Spleen (tissue), 11 donors: Measurements from ENCODE around the gene PURB. TPM values are rescaled to one million over a fixed set of nuclear protein-coding genes. Genes with fewer than 3 reads are reported as not detected.
"Not testable (repeated sequence)": the region's sequence is repeated elsewhere in the genome, so short reads cannot be mapped to it uniquely, and the experiment has no call there.

Source experiments
- DNase-seq: peaks from one replicate; pipeline ENCODE4 v3.0.0-alpha.2; 2020
- H3K27ac ChIP-seq, 8 donors: fragments of 200-600 bp; sonication (generic) in 7 of 8; 1 replicate in 4 of 8; 2 replicates in 4 of 8; pipeline versions ENCODE4 v1.5.0 to v1.8.0; 2016 to 2021; ENCODE audit warnings: inconsistent platforms in 4 of 8, mild to moderate bottlenecking in 4 of 8, moderate library complexity in 1 of 8
- H3K27me3 ChIP-seq, 7 donors: fragments of 200-600 bp; sonication (generic) in 6 of 7; replicated peaks in 1 of 7; 1 replicate in 4 of 7; 2 replicates in 3 of 7; pipeline versions ENCODE4 v1.5.0 to v1.8.0; 2016 to 2021; ENCODE audit warnings: inconsistent platforms in 3 of 7, mild to moderate bottlenecking in 1 of 7
- H3K36me3 ChIP-seq, 6 donors: fragments of 200-600 bp; sonication (generic) in 5 of 6; 1 replicate in 4 of 6; 2 replicates in 2 of 6; pipeline versions ENCODE4 v1.5.0 to v1.8.0; 2016 to 2021; ENCODE audit warnings: inconsistent platforms in 2 of 6
- H3K4me1 ChIP-seq, 6 donors: fragments of 200-600 bp; sonication (generic) in 5 of 6; 1 replicate in 3 of 6; 2 replicates in 3 of 6; pipeline versions ENCODE4 v1.5.0 to v1.8.0; 2016 to 2021; ENCODE audit warnings: inconsistent platforms in 3 of 6
- H3K4me3 ChIP-seq, 8 donors: fragments of 200-600 bp; sonication (generic) in 7 of 8; 1 replicate in 4 of 8; 2 replicates in 4 of 8; pipeline versions ENCODE4 v1.5.0 to v1.8.0; 2016 to 2021; ENCODE audit warnings: inconsistent platforms in 4 of 8, mild to moderate bottlenecking in 4 of 8, moderate library complexity in 2 of 8
- H3K9me3 ChIP-seq, 8 donors: fragments of 200-600 bp; sonication (generic) in 7 of 8; 1 replicate in 4 of 8; 2 replicates in 4 of 8; pipeline versions ENCODE4 v1.5.0 to v1.8.0; 2016 to 2021; ENCODE audit warnings: inconsistent platforms in 4 of 8
- CTCF ChIP-seq, 11 experiments: fragments of 200-600 bp in 7 of 11; fragments of 450-650 bp in 4 of 11; sonication (generic) in 4 of 11; IDR thresholded peaks in 8 of 11; conservative IDR thresholded peaks in 3 of 11; 1 replicate in 7 of 11; 2 replicates in 4 of 11; pipeline versions ENCODE4 v1.4.0 to v1.8.0; 2016 to 2021; ENCODE audit warnings: antibody characterized with exemption in 11 of 11, inconsistent platforms in 4 of 11, mild to moderate bottlenecking in 1 of 11
- POLR2A ChIP-seq, 3 donors: fragments of 450-650 bp; IDR thresholded peaks; one replicate each; pipeline ENCODE4 v1.5.1; 2017; ENCODE audit warnings: antibody characterized with exemption in 3 of 3, mild to moderate bottlenecking in 1 of 3
- POLR2AphosphoS5 ChIP-seq, 3 donors: sonication (generic); formaldehyde crosslinking; IDR thresholded peaks; one replicate each; pipeline ENCODE4 v1.5.1; 2017; ENCODE audit warnings: antibody characterized with exemption in 3 of 3
- WGBS, 5 donors: extraction: QIAGEN DNeasy Blood & Tissue Kit in 3 of 5; methylation state at CpG; one replicate each; pipeline versions ENCODE4 v1.1.5 to v1.1.7; 2013 to 2018; 5-methylcytosine and 5-hydroxymethylcytosine counted together
- intact Hi-C: fragments of 100-400 bp; cut with DNase I; formaldehyde crosslinking; loops from one replicate; pipeline ENCODE4 v1.15.0; 2023; ENCODE audit warnings: low total_unique reads
- polyA plus RNA-seq, 3 donors: library from polyadenylated mRNA; stranded (reverse); fragments of 200-250 nt; gene quantifications; one replicate each; pipeline ENCODE4 v1.2.1, GENCODE V29; 2013
- total RNA-seq, 7 donors: library from RNA; depleted of rRNA in 3 of 7; stranded (reverse); fragments of >200 nt in 3 of 7; fragmentation: NEBNext Ultra II Directional in 4 of 7; extraction: Animal tissue kit (Norgen Biotek cat#: 25700) in 4 of 7; gene quantifications; one replicate each; pipeline versions ENCODE4 v1.1.0 to v1.2.1, GENCODE V29; 2016 to 2021
- donor health status: healthy with polysubstance abuse.
- donor health status: DM: no; HTN: no; CAD: no; lungs with moderate emphysema.
- donor health status: DM: no; HTN: no; CAD: no.
- donor health status: Bipolar disorder and iron deficiency.
- donor health status: healthy.
- donor health status: DM: no; HTN: no; CAD: no.
- donor health status: DM: yes; HTN: yes; CAD: no.

The PURB gene
- total and polyA plus RNA-seq, 10 donors: 6.0 to 25.4 (median 20.5) TPM

- Histone ChIP-seq H3K27me3 (no peaks in the 10 kb centered on the region), H3K9me3 (no peaks in the 10 kb centered on the region), H3K36me3 (peaks cover 0 to 9% (median 0%) of the 10 kb centered on the region in 6 donors), H3K4me3 (peak overlapping the region; percentile 43 to 83 (median 63)), H3K4me1 (peaks cover 13 to 69% (median 50%) of the 10 kb centered on the region in 6 donors), H3K27ac (peak overlapping the region; percentile 69 to 99 (median 98))
- intact Hi-C loops: loop anchor here (5.0 kb wide), 1 partner anchor 260 kb away; no protein-coding TSS in a partner anchor
- peak in 1 of 3 donors; percentile 43 for TF ChIP-seq POLR2AphosphoS5 (IDR thresholded peaks at IDR 0.05)
- TF ChIP-seq POLR2A (IDR thresholded peaks at IDR 0.05): no peak
- peak; percentile 65 to 98 (median 91) for TF ChIP-seq CTCF (IDR thresholded peaks at IDR 0.05 in 8 of 11, conservative IDR thresholded peaks at IDR 0.05 in 3 of 11)
- DNase-seq: peak; percentile 98
- 0% methylated on average over 15 to 36 of the region's 36 CpGs for WGBS, 5 donors
Observed at GRCh38 chr7:44847509-44847919, 37.8 kb downstream of the PURB start.

GRCh38 chr7:44846816-44847508 lies 38.4 kb downstream of the PURB start:
- Histone ChIP-seq H3K36me3 (peaks cover 0 to 13% (median 0%) of the 10 kb centered on the region in 6 donors), H3K4me3 (peak overlapping the region; percentile 43 to 83 (median 63)), H3K27ac (peak overlapping the region; percentile 69 to 99 (median 98)), H3K27me3 (no peaks in the 10 kb centered on the region), H3K4me1 (peaks cover 18 to 75% (median 53%) of the 10 kb centered on the region in 6 donors), H3K9me3 (no peaks in the 10 kb centered on the region)
- WGBS, 5 donors: 0 to 1% (median 1%) methylated on average over 12 of the region's 12 CpGs
- no peak for DNase-seq
- TF ChIP-seq POLR2AphosphoS5 (IDR thresholded peaks at IDR 0.05) (no peak), CTCF (IDR thresholded peaks at IDR 0.05 in 8 of 11, conservative IDR thresholded peaks at IDR 0.05 in 3 of 11) (no peak), POLR2A (IDR thresholded peaks at IDR 0.05) (no peak)
- intact Hi-C loops: loop anchor here (5.0 kb wide), 1 partner anchor 260 kb away; no protein-coding TSS in a partner anchor

GRCh38 chr7:44846390-44846789 lies 38.9 kb downstream of the PURB start:
- Histone ChIP-seq H3K4me1 (peaks cover 24 to 80% (median 59%) of the 10 kb centered on the region in 6 donors), H3K27ac (peak overlapping the region; percentile 69 to 99 (median 98)), H3K4me3 (peak overlapping the region; percentile 43 to 83 (median 63)), H3K36me3 (peaks cover 0 to 18% (median under 1%) of the 10 kb centered on the region in 6 donors)
- not testable (repeated sequence) for DNase-seq, H3K9me3 ChIP-seq, H3K27me3 ChIP-seq
- intact Hi-C loops: loop anchor here (5.0 kb wide), 1 partner anchor 259 kb away; no protein-coding TSS in a partner anchor
- WGBS, 5 donors: 23 to 50% (median 25%) methylated on average over 11 of the region's 11 CpGs

- peaks cover 0 to 28% (median 10%) of the 10 kb centered on the region in 6 donors for H3K36me3 ChIP-seq
- peaks cover 24 to 89% (median 63%) of the 10 kb centered on the region in 6 donors for H3K4me1 ChIP-seq
- no peaks in the 10 kb centered on the region for H3K9me3 ChIP-seq
- peak overlapping the region in 3 of 8 donors; percentile 20 to 99 (median 97) for H3K27ac ChIP-seq
- DNase-seq: no peak
- H3K27me3 ChIP-seq: no peaks in the 10 kb centered on the region
- TF ChIP-seq POLR2AphosphoS5 (IDR thresholded peaks at IDR 0.05) (no peak), POLR2A (IDR thresholded peaks at IDR 0.05) (no peak), CTCF (IDR thresholded peaks at IDR 0.05 in 8 of 11, conservative IDR thresholded peaks at IDR 0.05 in 3 of 11) (no peak)
- H3K4me3 ChIP-seq: peak overlapping the region in 1 of 8 donors; percentile 82
- intact Hi-C loops: loop anchor here (5.0 kb wide), 1 partner anchor 258 kb away; no protein-coding TSS in a partner anchor
Observed at GRCh38 chr7:44845451-44845850, 39.9 kb downstream of the PURB start.

GRCh38 chr7:44843440-44843839 lies 41.9 kb downstream of the PURB start:
- H3K9me3 ChIP-seq, H3K27me3 ChIP-seq, H3K4me3 ChIP-seq, DNase-seq, intact Hi-C loops, H3K27ac ChIP-seq: not testable (repeated sequence)
- whole genome bisulfite sequencing, 5 donors: 92 to 96% (median 96%) methylated on average over 5 of the region's 5 CpGs
- Histone ChIP-seq H3K36me3 (peaks cover 0 to 48% (median 27%) of the 10 kb centered on the region in 6 donors), H3K4me1 (peaks cover 19 to 70% (median 49%) of the 10 kb centered on the region in 6 donors)

GRCh38 chr7:44842675-44843074 lies 42.7 kb downstream of the PURB start:
- DNase-seq, H3K27me3 ChIP-seq, intact Hi-C loops, H3K9me3 ChIP-seq, H3K4me3 ChIP-seq: not testable (repeated sequence)
- peaks cover 0 to 56% (median 31%) of the 10 kb centered on the region in 6 donors for H3K36me3 ChIP-seq
- peaks cover 19 to 69% (median 49%) of the 10 kb centered on the region in 6 donors for H3K4me1 ChIP-seq
- WGBS, 5 donors: 85 to 95% (median 94%) methylated on average over 8 of the region's 8 CpGs
- peak overlapping the region in 2 of 8 donors; percentile 57 to 58 for H3K27ac ChIP-seq
